GM19468 (cell line): Measurements from ENCODE around the gene EIF4E2.

Experiments used
- ATAC-seq: cut with Tn5 transposase; IDR thresholded peaks from one replicate; pipeline ENCODE4 v1.9.1; 2021; ENCODE audit warnings: mild to moderate bottlenecking, moderate library complexity, moderate number of reproducible peaks; ENCODE audit not compliant: unreplicated experiment; ENCODE audit errors: extremely low read depth

Gene EIF4E2

DNA sequence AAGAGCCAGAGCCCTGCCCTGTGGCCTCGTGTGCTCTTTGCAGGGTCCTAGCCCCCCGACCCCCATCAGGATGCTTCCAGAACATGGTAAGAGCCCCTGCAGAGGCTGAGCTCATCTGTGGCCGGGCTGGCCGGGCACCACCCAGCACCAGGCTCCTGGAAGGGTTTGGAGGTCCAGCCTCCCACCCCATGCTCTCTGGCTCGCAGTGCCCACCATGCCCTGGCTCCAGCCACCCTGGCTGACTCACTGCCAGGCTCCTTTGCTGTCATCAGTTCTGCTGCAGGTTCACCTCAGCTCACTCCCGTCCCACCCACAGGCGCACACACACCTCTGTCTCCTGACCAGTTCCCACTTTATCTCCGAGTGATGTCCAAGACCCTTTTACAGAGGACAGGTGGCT is 37.5 kb downstream of the EIF4E2 start:
- no peak for ATAC-seq

DNA sequence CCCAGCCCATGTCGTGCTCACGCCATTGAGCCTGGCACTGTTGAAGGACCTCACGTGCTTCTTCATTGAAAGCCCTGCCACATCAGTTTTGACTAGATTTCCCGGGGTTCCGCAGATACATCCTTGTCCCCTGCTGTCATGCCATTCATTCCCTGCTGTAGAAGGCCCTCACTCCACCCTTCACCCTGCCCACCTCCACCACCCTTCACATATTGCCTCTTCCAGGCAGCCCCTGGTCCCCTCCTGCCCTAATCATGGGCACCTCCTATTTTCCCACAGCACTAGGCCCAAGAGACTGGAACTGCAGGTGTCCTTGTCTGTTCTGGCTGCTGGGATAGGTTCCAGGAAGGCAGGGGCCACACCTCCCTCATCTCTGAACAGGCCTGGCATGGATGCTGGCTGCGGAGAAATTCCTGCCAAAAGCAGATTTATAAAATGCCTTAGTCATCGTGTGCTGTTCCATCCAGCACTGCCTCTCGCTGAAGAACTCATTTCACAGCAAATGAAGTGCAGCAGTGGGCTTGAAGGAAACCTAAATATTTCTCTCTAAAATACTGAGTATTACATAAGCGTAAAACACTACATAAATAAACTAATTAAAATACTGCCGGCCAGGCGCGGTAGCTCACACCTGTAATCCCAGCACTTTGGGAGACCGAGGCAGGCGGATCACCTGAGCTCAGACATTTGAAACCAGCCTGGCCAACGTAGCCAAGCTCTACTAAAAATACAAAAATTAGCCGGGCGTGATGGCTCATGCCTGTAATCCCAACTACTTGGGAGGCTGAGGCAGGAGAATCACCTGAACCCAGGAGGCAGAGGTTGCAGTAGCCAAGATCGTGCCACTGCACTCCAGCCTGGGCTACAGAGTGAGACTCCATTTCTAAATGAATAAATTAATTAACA is 38.4 kb downstream of the EIF4E2 start:
- ATAC-seq, result no peak

DNA sequence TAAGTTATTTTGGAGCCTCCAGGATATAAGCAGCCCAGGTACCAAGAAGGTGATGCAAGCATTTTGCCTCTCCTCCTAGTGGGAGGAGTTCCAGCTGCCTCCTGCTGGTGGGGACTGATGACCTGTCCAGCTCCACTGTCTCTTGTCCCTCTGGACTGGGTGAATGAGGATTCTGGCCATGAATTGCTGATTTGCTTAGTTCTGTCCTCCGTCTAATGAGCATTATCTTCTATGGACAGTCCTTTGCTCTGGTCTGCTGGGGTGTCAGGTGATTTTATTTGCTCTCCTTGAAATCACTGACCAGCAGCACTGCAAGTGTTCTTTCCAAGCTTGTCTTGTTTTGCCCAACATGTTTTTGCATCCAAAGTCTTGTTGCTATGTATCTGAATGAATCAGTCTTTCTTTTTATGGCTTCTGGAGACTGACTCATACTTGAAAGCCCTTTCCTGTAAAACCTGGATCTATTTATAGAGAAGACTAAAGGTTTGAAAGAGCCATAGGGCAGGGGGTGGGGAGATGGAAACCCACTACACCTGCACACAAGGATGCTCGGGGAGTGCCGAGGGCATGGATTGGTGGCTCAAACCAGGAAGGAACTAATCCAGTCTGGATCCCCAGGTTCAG is 42.4 kb downstream of the EIF4E2 start:
- ATAC-seq, result no peak

DNA sequence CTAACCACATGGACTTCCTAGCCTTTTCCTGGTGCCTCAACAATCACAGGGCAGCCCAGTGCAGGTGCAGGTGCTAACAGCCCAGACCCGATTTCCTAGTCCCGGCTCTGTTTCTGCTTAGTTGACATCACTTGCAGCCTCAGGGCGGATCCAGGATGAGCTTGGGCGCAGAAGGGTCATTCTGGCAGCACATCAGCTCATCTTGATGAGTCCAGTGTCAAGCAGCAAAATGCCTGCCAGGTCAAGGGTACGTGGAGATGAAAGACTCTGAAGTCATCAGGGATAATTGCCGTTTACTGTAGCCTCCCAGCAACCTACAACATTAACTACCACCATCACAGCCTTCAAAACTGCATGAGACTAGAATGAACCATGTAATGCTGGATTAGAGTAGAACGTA is 43.5 kb downstream of the EIF4E2 start:
- no peak for ATAC-seq

DNA sequence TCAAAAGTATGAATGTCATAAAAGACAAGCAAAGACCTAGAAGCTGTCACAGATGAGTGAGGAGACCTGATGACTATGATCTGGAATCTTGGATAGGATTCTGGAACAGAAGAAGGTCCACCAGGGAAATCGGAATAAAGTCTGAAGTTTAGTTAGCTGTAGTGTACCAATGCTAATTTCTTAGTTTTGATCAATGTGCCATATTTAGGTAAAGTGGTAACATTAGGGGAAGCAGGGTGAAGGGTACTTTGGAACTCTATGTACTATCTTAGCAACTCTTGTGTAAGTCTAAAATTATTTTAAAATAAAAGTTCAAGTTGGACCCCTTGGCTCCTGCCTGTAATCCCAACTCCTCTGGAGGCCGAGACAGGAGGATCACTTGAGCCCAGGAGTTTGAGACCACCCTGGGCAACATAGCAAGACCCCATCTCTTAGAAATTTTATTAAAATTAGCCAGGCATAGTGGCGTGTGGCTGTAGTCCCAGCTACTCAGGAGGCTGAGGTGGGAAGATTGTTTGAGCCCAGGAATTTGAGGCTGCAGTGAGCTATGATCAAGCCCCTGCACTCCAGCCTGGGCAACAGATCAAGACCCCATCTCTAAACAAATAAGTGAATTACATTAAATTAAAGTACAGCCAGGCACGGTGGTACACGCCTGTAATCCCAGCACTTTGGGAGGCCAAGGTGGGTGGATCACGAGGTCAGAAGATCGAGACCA is 47.0 kb downstream of the EIF4E2 start:
- no peak for ATAC-seq

DNA sequence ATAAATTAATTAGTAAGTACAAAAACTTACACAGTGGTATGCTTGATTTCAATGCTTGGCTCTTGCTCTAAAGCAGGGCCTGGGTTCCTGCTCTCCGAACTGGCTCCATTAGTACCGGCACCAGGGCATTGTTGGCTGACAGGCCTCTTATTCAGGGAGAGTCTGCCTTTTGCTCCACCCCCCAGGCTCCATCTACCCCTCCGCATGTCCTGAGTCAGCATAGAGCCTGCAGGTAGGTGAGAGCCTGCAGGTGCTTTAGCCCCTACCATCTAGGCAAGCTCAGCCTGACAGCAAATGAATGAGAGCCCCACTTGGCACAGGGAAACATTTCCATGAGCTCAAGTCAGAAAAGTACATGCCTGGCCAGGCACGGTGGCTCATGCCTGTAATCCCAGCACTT is 47.8 kb downstream of the EIF4E2 start:
- ATAC-seq, result no peak

DNA sequence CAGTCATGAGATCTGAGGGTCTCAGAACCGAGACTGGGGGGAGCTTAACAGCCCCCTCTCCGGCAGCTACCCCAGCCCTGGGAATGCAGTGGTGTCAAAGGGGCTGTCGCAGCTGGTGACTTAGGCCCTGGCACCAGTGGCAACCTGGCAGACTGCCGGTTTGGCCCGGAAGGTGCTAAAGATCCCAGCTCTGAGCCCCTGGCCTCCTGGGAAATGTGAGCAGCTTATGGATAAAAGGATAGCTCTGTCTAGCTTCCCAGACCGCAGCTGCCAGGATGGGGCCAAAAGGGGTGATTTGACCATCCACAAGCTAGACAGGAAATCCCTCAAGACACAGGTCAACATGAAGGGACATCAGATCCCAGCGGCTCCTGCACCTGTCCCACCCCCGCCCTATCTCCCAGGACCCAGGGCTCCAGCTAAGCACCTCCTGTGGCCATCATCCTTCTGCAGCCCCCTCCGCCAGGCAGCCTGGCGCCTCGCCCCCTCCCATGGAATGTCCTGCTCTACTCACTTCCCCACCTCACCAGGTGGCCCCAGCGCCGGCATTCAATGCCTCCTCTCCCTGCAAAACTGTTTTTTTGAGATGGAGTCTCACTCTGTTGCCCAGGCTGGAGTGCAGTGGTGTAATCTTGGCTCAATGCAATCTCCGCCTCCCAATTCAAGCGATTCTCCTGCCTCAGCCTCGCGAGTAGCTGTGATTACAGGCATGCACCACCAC is 49.7 kb downstream of the EIF4E2 start:
- no peak for ATAC-seq

DNA sequence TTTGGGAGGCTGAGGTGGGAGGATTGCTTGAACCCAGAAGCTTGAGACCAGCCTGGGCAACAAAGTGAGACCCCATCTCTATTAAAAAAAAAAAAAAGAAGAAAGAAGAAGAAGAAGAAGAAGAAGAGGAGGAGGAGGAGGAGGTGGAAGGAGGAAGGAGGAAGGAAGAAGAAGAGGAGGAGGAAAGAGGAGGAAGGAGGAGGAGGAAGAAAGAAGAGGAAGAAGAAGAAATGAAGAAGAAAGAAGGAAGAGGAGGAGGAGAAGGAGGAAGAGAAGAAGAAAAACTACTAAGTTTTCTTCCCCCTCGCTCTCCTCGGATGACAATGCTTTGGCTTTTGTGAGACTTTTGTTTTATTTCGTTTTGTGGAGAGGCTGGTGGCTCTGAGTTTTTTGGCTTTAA is 52.8 kb downstream of the EIF4E2 start:
- no peak for ATAC-seq

DNA sequence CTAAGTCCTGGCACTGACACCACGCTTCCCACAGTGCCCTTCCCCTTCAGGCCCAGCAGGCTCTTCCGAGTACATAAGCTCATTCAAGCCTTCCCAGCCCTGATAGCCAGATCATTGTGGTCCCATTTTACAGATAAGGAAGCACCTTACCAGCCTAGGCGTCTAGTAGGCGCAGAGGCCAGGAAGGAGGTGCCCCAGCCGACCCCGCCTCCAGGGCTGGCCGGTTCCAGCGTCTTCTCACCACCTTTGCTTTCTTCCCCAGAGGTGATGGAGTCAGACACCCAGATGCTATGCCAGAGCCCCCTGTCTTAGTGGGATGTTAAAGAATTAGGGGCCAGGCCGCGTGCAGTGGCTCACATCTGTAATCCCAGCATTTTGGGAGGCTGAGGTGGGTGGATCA is 54.0 kb downstream of the EIF4E2 start:
- no peak for ATAC-seq

DNA sequence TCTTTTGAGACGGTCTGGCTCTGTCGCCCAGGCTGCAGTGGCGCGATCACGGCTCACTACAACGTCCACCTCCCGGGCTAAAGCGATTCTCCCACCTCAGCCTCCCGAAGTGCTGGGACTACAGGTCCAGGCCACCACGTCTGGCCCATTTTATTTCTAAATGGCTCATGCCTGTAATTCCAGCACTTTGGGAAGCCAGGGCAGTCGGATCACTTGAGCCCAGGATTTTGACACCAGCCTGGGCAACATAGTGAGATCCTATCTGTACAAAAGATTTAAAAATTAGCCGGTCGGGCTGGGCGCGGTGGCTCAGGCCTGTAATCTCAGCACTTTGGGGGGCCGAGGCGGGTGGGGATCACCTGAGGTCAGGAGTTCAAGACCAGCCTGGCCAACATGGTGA is 56.5 kb downstream of the EIF4E2 start:
- ATAC-seq, result no peak

DNA sequence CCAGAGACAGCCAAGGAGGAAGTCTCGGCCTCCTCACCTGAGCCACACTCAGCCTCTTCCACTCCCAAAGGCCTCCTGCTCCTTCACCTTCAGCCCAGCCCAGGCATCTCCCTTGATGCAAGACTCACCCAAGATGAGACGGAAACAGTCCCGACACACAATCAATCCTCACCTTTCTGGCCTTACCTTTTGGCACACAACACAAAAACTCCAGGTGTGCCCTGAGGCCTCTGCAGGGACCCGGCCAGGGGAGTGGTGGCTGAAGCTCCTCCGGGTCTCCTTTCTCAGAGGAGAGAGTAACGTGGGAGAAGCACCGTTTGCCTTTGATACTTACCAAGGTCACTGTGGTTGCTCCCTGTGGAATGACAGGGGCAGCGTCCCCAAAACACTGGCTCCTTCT is 59.1 kb downstream of the EIF4E2 start:
- ATAC-seq, result no peak

DNA sequence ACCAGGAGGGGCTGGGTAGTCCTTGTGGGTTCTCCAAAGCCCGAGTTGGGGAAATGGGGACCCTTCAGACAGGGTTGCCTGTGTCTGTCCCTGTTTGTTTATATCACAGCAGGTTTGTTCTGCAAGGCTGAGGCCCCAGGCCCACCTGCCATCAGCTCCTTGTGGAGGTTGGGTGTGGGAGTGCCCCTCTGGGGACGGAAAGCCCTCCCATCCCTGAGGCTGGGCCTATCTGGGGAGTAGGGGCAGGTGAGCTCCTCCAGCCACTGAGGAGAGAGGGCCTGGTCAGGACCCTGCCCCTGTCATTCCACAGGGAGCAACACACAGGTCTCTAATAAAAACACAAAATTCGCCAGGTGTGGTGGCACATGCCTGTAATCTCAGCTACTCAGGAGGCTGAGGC is 59.6 kb downstream of the EIF4E2 start:
- ATAC-seq, result no peak

DNA sequence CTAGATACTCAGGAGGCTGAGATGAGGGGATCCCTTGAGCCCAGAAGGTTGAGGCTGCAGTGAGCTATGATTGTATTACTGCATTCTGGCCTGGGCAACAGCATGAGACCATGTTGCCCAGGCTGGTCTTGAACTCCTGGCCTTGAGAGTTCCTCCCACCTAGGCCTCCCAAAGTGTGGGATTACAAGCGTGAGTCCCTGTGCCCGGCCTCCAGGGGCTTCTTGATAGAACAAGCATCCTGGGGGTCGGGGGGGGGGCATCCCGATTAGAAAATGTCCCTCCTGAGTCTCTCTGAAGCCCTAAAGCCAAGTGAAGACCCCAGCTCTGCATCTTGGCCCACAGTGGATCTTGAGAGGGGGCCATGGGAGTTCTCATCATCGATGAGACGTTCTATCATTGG is 60.6 kb downstream of the EIF4E2 start:
- no peak for ATAC-seq

DNA sequence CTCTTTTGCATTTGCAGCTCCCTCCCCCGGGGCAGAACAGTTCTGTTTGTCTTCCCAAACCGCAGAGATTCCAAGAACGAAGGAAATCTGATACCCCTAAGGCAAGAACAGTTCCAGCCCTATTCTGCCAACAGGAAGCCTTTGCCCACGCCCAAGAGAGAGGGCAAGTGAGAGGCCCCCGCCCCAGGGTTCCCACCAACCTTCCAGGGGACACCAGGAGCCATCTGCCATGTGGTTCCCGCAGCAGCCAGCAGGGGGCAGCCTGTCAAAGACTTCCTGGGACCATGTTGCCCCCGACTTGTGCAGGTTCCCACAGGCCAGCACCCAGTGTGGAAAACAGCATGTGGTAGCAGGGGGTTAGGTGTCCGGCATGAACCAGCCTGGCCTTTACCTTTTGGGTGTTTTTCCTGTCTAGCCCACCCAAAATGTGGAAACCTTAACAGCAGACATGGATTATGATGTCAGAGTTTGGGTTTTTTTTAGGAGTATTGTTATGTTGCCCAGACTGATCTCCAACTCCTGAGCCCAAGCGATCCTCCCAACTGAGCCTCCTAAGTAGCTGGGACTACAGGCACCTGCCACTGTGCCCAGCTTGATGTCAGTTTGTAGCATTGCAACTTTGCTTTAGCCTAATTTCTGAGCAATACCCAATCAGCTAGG is 61.2 kb downstream of the EIF4E2 start:
- no peak for ATAC-seq

DNA sequence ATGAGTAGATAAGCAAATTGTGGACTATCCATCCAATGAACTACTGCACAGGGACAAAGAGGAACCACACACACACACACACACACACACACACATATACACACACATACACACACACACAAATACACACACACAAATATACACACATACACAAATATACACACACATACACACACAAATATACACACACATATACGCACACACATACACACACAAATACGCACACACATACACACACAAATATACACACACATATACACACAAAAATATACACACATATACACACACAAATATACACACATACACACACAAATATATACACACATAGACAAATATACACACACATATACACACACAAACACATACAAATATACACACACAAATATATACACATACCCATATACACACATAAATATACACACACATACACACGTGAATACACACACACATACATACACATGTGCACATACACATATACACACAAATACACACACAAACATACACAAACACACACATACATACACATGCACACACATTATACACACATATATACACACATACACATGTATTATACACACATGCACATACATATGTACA is 63.1 kb downstream of the EIF4E2 start:
- ATAC-seq, result no peak

DNA sequence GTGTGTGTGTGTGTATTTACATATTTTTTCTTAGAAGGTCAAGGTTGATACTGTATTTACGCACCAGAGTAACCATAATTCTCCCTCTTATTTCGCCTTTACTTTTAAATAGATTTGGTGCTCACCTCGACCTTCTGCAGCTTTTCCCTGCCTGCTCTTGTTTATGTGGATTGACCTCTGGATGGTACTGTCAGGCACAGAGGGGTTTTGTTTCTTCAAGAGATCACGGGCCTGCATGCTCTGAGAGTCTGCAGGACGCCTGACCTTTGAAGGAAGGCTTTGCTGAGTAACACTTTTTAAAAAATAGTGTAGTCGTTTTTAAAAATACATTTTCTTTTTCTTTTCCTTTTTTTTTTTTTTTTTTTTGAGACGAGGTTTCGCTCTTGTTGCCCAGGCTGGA is 64.8 kb downstream of the EIF4E2 start:
- no peak for ATAC-seq
